WTC11 (cell line): ENCODE measurements around the gene RPS6KA2. TPM values are rescaled to one million over a fixed set of nuclear protein-coding genes. Genes with fewer than 3 reads are reported as not detected.

Experiments
- ATAC-seq: fragments of 200-7000 bp; cut with Tn5 transposase; 2 replicates; pipeline ENCODE4 v1.10.0; 2021; ENCODE audit warnings: mild to moderate bottlenecking, moderate library complexity
- CTCF ChIA-PET: fragments of 300-600 bp; sonication (Branson Sonifier 250); formaldehyde crosslinking; loops from one replicate; lab custom pipeline; 2021; ENCODE audit warnings: antibody characterized with exemption; lab: Charles Lee
- POLR2A ChIA-PET: fragments of 350-600 bp; sonication (Branson Sonifier 250); formaldehyde crosslinking; loops from one replicate; lab custom pipeline; 2021; ENCODE audit warnings: antibody characterized with exemption; lab: Charles Lee
- DNase-seq: peaks from one replicate; pipeline ENCODE4 v3.0.0; 2021; ENCODE audit warnings: low spot score
- H3K27ac Mint-ChIP-seq: 2 replicates; pipeline ENCODE4 v1.8.0; 2021; ENCODE audit warnings: mixed read lengths
- H3K27me3 Mint-ChIP-seq: 2 replicates; pipeline ENCODE4 v1.8.0; 2021; ENCODE audit warnings: low read depth, mild to moderate bottlenecking, moderate library complexity, mixed read lengths
- H3K36me3 Mint-ChIP-seq: 2 replicates; pipeline ENCODE4 v1.8.0; 2021; ENCODE audit warnings: mixed read lengths
- H3K4me1 Mint-ChIP-seq: 2 replicates; pipeline ENCODE4 v1.8.0; 2022; ENCODE audit warnings: mixed read lengths
- H3K4me3 Mint-ChIP-seq: 2 replicates; pipeline ENCODE4 v1.8.0; 2021; ENCODE audit warnings: mild to moderate bottlenecking, moderate library complexity, mixed read lengths
- H3K9me3 Mint-ChIP-seq: 2 replicates; pipeline ENCODE4 v1.8.0; 2021; ENCODE audit warnings: mixed read lengths
- GTF2I ChIP-seq: fragments of 250-450 bp; sonication (Bioruptor Pico); conservative IDR thresholded peaks from 2 replicates; pipeline ENCODE4 v1.4.0; 2021; ENCODE audit warnings: mild to moderate bottlenecking
- JAZF1 ChIP-seq: fragments of 250-450 bp; sonication (Bioruptor Pico); IDR thresholded peaks from 2 replicates; pipeline ENCODE4 v1.9.0; 2021; ENCODE audit warnings: moderate library complexity, mild to moderate bottlenecking, inconsistent platforms
- MXD4 ChIP-seq: fragments of 250-450 bp; sonication (Bioruptor Pico); IDR thresholded peaks from 2 replicates; pipeline ENCODE4 v1.8.0; 2021; ENCODE audit warnings: mild to moderate bottlenecking, moderate library complexity, borderline replicate concordance
- NFATC4 ChIP-seq: fragments of 250-450 bp; sonication (Bioruptor Pico); IDR thresholded peaks from 2 replicates; pipeline ENCODE4 v1.9.0; 2021; ENCODE audit warnings: mild to moderate bottlenecking
- NR3C1 ChIP-seq: sonication (generic); formaldehyde crosslinking; conservative IDR thresholded peaks from 2 replicates; pipeline ENCODE4 v1.8.1; 2023; ENCODE audit warnings: low read depth, mild to moderate bottlenecking, missing genetic modification reagents
- PRRX2 ChIP-seq: fragments of 250-450 bp; sonication (Bioruptor Pico); IDR thresholded peaks from 2 replicates; pipeline ENCODE4 v1.8.0; 2021; ENCODE audit warnings: mild to moderate bottlenecking
- RORB ChIP-seq: fragments of 250-450 bp; sonication (Bioruptor Pico); IDR thresholded peaks from 2 replicates; pipeline ENCODE4 v1.9.0; 2021; ENCODE audit warnings: mild to moderate bottlenecking
- SOX15 ChIP-seq: fragments of 250-450 bp; sonication (Bioruptor Pico); IDR thresholded peaks from 2 replicates; pipeline ENCODE4 v1.9.0; 2021; ENCODE audit warnings: mild to moderate bottlenecking
- TCF7 ChIP-seq: sonication (generic); formaldehyde crosslinking; IDR thresholded peaks from 2 replicates; pipeline ENCODE4 v1.8.0; 2022; ENCODE audit warnings: mild to moderate bottlenecking, low read depth, missing genetic modification reagents, moderate library complexity
- TP53 ChIP-seq: sonication (generic); formaldehyde crosslinking; IDR thresholded peaks from 2 replicates; pipeline ENCODE4 v1.8.1; 2023; ENCODE audit warnings: mild to moderate bottlenecking, missing genetic modification reagents
- ZBTB21 ChIP-seq: sonication (generic); formaldehyde crosslinking; IDR thresholded peaks from 2 replicates; pipeline ENCODE4 v1.8.1; 2023; ENCODE audit warnings: mild to moderate bottlenecking, missing genetic modification reagents, borderline replicate concordance
- ZNF138 ChIP-seq: sonication (generic); formaldehyde crosslinking; conservative IDR thresholded peaks from 2 replicates; pipeline ENCODE4 v1.8.1; 2022; ENCODE audit warnings: mild to moderate bottlenecking, moderate library complexity, missing genetic modification reagents
- ZNF423 ChIP-seq: fragments of 250-450 bp; sonication (Bioruptor Pico); IDR thresholded peaks from 2 replicates; pipeline ENCODE4 v2.1.2; 2022; ENCODE audit warnings: mild to moderate bottlenecking, moderate library complexity
- total RNA-seq: library from RNA; stranded (reverse); gene quantifications from 3 replicates; pipeline ENCODE4 v1.2.3, GENCODE V29; 2021
- TF ChIP-seq, protein P1 (sequence below): fragments of 250-450 bp; sonication (Bioruptor Pico); IDR thresholded peaks from 2 replicates; pipeline ENCODE4 v1.9.0; 2021; ENCODE audit warnings: mild to moderate bottlenecking
- TF ChIP-seq, protein P2 (sequence below): fragments of 250-450 bp; sonication (Bioruptor Pico); IDR thresholded peaks from 2 replicates; pipeline ENCODE4 v1.9.0; 2021; ENCODE audit warnings: mild to moderate bottlenecking
- TF ChIP-seq, protein P3 (sequence below): sonication (generic); formaldehyde crosslinking; IDR thresholded peaks from 2 replicates; pipeline ENCODE4 v1.8.0; 2023; ENCODE audit warnings: mild to moderate bottlenecking, missing genetic modification reagents
- TF ChIP-seq, protein P4 (sequence below): sonication (generic); formaldehyde crosslinking; IDR thresholded peaks from 2 replicates; pipeline ENCODE4 v1.8.1; 2022; ENCODE audit warnings: mild to moderate bottlenecking, missing genetic modification reagents, moderate library complexity, borderline replicate concordance
- TF ChIP-seq, protein P5 (sequence below): fragments of 250-450 bp; sonication (Bioruptor Pico); conservative IDR thresholded peaks from 2 replicates; pipeline ENCODE4 v1.9.0; 2021; ENCODE audit warnings: mild to moderate bottlenecking
- TF ChIP-seq, protein P6 (sequence below): sonication (generic); formaldehyde crosslinking; IDR thresholded peaks from 2 replicates; pipeline ENCODE4 v1.8.1; 2023; ENCODE audit warnings: mild to moderate bottlenecking, missing genetic modification reagents, moderate library complexity

RPS6KA2 gene
- total RNA-seq, 1 experiment from 2014 or later = 24.2 TPM

DNA sequence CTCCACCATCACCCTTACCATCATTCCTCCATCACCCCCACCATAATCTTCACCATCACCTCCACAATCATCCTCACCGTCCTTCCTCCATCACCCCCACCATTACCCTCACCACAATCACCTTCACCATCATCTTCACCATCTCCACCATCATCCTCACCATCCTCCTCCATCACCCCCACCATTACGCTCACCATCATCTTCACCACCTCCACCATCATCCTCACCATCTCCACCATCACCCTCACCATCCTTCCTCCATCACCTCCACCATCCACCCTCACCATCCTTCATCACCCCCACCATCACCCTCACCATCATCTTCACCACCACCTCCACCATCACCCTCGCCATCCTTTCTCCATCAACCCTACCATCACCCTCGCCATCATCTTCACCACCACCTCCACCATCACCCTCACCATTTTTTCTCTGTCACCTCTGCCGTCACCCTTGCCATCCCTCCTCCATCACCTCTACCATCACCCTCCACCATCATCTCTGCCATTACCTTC, 211.2 kb downstream of the RPS6KA2 start:
- Mint-ChIP-seq H3K36me3 (peaks cover 42% of the 10 kb centered on the region), H3K4me1 (no peaks in the 10 kb centered on the region), H3K27ac (no peak overlapping the region), H3K9me3 (peaks cover 16% of the 10 kb centered on the region), H3K4me3 (no peak overlapping the region), H3K27me3 (no peaks in the 10 kb centered on the region)
- ChIA-PET CTCF (no interaction called here), POLR2A (no interaction called here)
- ATAC-seq = no peak
- no peak for DNase-seq
- TF ChIP-seq, protein P1, sequence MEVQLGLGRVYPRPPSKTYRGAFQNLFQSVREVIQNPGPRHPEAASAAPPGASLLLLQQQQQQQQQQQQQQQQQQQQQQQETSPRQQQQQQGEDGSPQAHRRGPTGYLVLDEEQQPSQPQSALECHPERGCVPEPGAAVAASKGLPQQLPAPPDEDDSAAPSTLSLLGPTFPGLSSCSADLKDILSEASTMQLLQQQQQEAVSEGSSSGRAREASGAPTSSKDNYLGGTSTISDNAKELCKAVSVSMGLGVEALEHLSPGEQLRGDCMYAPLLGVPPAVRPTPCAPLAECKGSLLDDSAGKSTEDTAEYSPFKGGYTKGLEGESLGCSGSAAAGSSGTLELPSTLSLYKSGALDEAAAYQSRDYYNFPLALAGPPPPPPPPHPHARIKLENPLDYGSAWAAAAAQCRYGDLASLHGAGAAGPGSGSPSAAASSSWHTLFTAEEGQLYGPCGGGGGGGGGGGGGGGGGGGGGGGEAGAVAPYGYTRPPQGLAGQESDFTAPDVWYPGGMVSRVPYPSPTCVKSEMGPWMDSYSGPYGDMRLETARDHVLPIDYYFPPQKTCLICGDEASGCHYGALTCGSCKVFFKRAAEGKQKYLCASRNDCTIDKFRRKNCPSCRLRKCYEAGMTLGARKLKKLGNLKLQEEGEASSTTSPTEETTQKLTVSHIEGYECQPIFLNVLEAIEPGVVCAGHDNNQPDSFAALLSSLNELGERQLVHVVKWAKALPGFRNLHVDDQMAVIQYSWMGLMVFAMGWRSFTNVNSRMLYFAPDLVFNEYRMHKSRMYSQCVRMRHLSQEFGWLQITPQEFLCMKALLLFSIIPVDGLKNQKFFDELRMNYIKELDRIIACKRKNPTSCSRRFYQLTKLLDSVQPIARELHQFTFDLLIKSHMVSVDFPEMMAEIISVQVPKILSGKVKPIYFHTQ (CRISPR knock-in tag) = no peak
- TF ChIP-seq, protein P2, sequence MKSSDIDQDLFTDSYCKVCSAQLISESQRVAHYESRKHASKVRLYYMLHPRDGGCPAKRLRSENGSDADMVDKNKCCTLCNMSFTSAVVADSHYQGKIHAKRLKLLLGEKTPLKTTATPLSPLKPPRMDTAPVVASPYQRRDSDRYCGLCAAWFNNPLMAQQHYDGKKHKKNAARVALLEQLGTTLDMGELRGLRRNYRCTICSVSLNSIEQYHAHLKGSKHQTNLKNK (CRISPR knock-in tag) = no peak
- TF ChIP-seq SOX15 (CRISPR knock-in tag) = no peak
- no peak for TF ChIP-seq ZBTB21 (CRISPR knock-in tag)
- no peak for TF ChIP-seq TCF7 (CRISPR knock-in tag)
- no peak for TF ChIP-seq MXD4 (CRISPR knock-in tag)
- TF ChIP-seq TP53 (CRISPR knock-in tag) = no peak
- no peak for TF ChIP-seq PRRX2
- no peak for TF ChIP-seq RORB
- no peak for TF ChIP-seq ZNF138 (CRISPR knock-in tag)
- TF ChIP-seq JAZF1 = no peak
- TF ChIP-seq, protein P3, sequence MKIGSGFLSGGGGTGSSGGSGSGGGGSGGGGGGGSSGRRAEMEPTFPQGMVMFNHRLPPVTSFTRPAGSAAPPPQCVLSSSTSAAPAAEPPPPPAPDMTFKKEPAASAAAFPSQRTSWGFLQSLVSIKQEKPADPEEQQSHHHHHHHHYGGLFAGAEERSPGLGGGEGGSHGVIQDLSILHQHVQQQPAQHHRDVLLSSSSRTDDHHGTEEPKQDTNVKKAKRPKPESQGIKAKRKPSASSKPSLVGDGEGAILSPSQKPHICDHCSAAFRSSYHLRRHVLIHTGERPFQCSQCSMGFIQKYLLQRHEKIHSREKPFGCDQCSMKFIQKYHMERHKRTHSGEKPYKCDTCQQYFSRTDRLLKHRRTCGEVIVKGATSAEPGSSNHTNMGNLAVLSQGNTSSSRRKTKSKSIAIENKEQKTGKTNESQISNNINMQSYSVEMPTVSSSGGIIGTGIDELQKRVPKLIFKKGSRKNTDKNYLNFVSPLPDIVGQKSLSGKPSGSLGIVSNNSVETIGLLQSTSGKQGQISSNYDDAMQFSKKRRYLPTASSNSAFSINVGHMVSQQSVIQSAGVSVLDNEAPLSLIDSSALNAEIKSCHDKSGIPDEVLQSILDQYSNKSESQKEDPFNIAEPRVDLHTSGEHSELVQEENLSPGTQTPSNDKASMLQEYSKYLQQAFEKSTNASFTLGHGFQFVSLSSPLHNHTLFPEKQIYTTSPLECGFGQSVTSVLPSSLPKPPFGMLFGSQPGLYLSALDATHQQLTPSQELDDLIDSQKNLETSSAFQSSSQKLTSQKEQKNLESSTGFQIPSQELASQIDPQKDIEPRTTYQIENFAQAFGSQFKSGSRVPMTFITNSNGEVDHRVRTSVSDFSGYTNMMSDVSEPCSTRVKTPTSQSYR (CRISPR knock-in tag) = no peak
- TF ChIP-seq NFATC4 = no peak
- TF ChIP-seq, protein P4, sequence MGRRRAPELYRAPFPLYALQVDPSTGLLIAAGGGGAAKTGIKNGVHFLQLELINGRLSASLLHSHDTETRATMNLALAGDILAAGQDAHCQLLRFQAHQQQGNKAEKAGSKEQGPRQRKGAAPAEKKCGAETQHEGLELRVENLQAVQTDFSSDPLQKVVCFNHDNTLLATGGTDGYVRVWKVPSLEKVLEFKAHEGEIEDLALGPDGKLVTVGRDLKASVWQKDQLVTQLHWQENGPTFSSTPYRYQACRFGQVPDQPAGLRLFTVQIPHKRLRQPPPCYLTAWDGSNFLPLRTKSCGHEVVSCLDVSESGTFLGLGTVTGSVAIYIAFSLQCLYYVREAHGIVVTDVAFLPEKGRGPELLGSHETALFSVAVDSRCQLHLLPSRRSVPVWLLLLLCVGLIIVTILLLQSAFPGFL (CRISPR knock-in tag) = no peak
- no peak for TF ChIP-seq ZNF423 (CRISPR knock-in tag)
- no peak for TF ChIP-seq NR3C1 (CRISPR knock-in tag)
- TF ChIP-seq GTF2I (CRISPR knock-in tag) = no peak
- TF ChIP-seq, protein P5, sequence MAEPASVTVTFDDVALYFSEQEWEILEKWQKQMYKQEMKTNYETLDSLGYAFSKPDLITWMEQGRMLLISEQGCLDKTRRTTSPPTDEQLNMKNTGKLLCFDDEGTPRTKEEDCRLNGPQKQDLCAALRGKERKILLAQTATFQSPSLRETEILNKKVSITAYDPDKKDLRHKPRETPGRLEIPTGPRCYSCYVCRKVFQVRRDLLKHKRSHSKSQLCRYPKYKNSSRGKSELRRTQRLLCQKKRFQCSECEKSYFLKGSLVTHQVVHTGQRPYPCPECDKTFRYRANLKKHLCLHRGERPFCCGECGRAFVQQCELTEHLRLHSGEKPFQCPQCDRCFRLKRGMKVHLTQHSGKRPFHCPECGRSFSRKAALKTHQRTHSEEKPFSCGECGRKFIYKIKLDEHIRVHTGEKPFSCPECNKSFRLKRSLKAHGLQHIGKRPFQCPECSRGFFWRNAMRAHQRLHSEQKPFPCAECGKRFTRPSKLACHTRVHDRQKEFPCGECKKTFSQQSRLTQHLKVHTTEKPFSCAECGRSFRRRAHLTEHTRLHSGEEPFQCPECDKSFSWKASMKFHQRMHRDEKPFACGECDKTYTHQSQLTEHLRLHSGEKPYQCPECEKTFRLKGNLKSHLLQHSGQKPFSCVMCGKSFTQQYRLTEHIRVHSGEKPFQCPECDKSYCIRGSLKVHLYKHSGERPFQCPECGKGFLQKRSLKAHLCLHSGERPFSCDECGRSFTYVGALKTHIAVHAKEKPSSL (CRISPR knock-in tag) = no peak
- TF ChIP-seq, protein P6, sequence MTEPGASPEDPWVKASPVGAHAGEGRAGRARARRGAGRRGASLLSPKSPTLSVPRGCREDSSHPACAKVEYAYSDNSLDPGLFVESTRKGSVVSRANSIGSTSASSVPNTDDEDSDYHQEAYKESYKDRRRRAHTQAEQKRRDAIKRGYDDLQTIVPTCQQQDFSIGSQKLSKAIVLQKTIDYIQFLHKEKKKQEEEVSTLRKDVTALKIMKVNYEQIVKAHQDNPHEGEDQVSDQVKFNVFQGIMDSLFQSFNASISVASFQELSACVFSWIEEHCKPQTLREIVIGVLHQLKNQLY (CRISPR knock-in tag) = no peak
